ENCODE results near the gene NPAS3.

DNA sequence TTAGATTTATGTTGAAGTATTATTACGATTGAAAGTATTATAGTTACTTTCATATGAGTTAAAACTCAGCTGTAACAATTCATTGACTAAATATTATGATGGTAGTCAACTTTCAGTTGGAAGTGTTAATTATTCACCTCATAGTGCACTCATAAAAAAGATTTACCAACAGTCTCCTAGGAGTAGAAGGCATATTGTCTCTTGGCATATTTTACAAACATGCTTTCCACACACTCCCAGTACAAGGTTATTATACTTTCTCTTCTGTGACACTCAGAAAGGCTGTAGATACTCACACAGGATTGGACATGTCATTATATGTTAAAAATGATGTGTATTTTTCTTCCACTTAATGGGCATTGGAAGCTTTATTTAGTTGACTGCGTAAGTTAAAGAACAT, 147.1 kb downstream of the NPAS3 start:
- TF ChIP-seq, protein P1, sequence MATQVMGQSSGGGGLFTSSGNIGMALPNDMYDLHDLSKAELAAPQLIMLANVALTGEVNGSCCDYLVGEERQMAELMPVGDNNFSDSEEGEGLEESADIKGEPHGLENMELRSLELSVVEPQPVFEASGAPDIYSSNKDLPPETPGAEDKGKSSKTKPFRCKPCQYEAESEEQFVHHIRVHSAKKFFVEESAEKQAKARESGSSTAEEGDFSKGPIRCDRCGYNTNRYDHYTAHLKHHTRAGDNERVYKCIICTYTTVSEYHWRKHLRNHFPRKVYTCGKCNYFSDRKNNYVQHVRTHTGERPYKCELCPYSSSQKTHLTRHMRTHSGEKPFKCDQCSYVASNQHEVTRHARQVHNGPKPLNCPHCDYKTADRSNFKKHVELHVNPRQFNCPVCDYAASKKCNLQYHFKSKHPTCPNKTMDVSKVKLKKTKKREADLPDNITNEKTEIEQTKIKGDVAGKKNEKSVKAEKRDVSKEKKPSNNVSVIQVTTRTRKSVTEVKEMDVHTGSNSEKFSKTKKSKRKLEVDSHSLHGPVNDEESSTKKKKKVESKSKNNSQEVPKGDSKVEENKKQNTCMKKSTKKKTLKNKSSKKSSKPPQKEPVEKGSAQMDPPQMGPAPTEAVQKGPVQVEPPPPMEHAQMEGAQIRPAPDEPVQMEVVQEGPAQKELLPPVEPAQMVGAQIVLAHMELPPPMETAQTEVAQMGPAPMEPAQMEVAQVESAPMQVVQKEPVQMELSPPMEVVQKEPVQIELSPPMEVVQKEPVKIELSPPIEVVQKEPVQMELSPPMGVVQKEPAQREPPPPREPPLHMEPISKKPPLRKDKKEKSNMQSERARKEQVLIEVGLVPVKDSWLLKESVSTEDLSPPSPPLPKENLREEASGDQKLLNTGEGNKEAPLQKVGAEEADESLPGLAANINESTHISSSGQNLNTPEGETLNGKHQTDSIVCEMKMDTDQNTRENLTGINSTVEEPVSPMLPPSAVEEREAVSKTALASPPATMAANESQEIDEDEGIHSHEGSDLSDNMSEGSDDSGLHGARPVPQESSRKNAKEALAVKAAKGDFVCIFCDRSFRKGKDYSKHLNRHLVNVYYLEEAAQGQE (IDR thresholded peaks at IDR 0.05; ENCODE audit: insufficient read depth in 1 of 2, low read depth in 2 of 2, low read length in 2 of 2) = no peak
- TF ChIP-seq POLR2AphosphoS5 (IDR thresholded peaks at IDR 0.05; ENCODE audit: low read depth, low read length) (no peak), TAF1 (IDR thresholded peaks at IDR 0.05; ENCODE audit: borderline replicate concordance, insufficient read depth, low read length) (no peak), SIN3A (IDR thresholded peaks at IDR 0.05; ENCODE audit: borderline replicate concordance, insufficient read depth, low read length) (no peak)

Measured in PFSK-1 (cell line).